Caco-2 (cell line): ENCODE data around the gene PLEKHA5. TPM values are rescaled to one million over a fixed set of nuclear protein-coding genes. Genes with fewer than 3 reads are reported as not detected.

Experiments
- BruUV-seq: library from RNA; stranded (reverse); fragments of 400-500 nt; replicated peaks from 2 replicates; lab custom pipeline; 2021; lab: Mats Ljungman, UMichigan
- CTCF ChIA-PET: fragments of 300-600 bp; sonication (Branson Sonifier 250); formaldehyde crosslinking; loops from one replicate; lab custom pipeline; 2022; ENCODE audit warnings: antibody characterized with exemption; lab: Charles Lee
- POLR2A ChIA-PET: fragments of 300-600 bp; sonication (Branson Sonifier 250); formaldehyde crosslinking; loops from one replicate; lab custom pipeline; 2022; ENCODE audit warnings: antibody characterized with exemption; lab: Charles Lee
- DNase-seq, 2 experiments: peaks; one replicate each; pipeline versions ENCODE4 v3.0.0 to v3.0.0-alpha.2; 2020 to 2022
- H3K27me3 ChIP-seq: replicated peaks from 2 replicates; pipeline ENCODE4 v1.6.0; 2011; ENCODE audit warnings: low read length; ENCODE audit not compliant: control insufficient read depth, insufficient read depth
- H3K36me3 ChIP-seq: 2 replicates; pipeline ENCODE4 v1.5.1; 2011; ENCODE audit warnings: low read length; ENCODE audit not compliant: control insufficient read depth, insufficient read depth
- H3K4me1 ChIP-seq: fragments of 250-450 bp; sonication (Bioruptor Pico); 2 replicates; pipeline ENCODE4 v1.5.1; 2020; ENCODE audit warnings: mild to moderate bottlenecking
- H3K4me3 ChIP-seq: 2 replicates; pipeline ENCODE4 v1.5.1; 2011; ENCODE audit warnings: low read depth, mild to moderate bottlenecking, control low read depth, low read length
- H3K9me3 ChIP-seq: fragments of 250-450 bp; sonication (Bioruptor Pico); 2 replicates; pipeline ENCODE4 v1.5.1; 2020; ENCODE audit warnings: mild to moderate bottlenecking, moderate library complexity
- H3K27ac Mint-ChIP-seq: one replicate; pipeline ENCODE4 v1.8.0; 2022; ENCODE audit warnings: mixed read lengths; ENCODE audit not compliant: unreplicated experiment
- H3K27me3 Mint-ChIP-seq: one replicate; pipeline ENCODE4 v1.8.0; 2022; ENCODE audit warnings: mixed read lengths; ENCODE audit not compliant: insufficient read depth, unreplicated experiment
- H3K36me3 Mint-ChIP-seq: one replicate; pipeline ENCODE4 v1.8.0; 2022; ENCODE audit warnings: mild to moderate bottlenecking, mixed read lengths; ENCODE audit not compliant: insufficient read depth, unreplicated experiment
- H3K4me1 Mint-ChIP-seq: one replicate; pipeline ENCODE4 v1.8.0; 2022; ENCODE audit warnings: low read depth, mixed read lengths; ENCODE audit not compliant: unreplicated experiment
- H3K4me3 Mint-ChIP-seq: one replicate; pipeline ENCODE4 v1.8.0; 2022; ENCODE audit warnings: mild to moderate bottlenecking, moderate library complexity, mixed read lengths; ENCODE audit not compliant: unreplicated experiment
- H3K9me3 Mint-ChIP-seq: one replicate; pipeline ENCODE4 v1.8.0; 2022; ENCODE audit warnings: mixed read lengths; ENCODE audit not compliant: unreplicated experiment
- intact Hi-C: fragments of 100-400 bp; cut with micrococcal nuclease; formaldehyde crosslinking; loops from one replicate; pipeline ENCODE4 v1.10.0; 2022; ENCODE audit not compliant: unreplicated experiment
- total RNA-seq: library from RNA; stranded (reverse); gene quantifications from 2 replicates; pipeline ENCODE4 v1.2.3, GENCODE V29; 2022
- TF ChIP-seq, protein P1 (sequence below), 2 experiments: fragments of 200-600 bp in 1 of 2; IDR thresholded peaks; 1 replicate in 1 of 2; 2 replicates in 1 of 2; pipeline versions ENCODE4 v1.5.1 to v1.8.0; 2011 to 2022; ENCODE audit warnings: antibody characterized with exemption in 1 of 2, control low read depth in 1 of 2, inconsistent platforms in 1 of 2, low read depth in 1 of 2, low read length in 1 of 2, mild to moderate bottlenecking in 1 of 2, moderate library complexity in 1 of 2; ENCODE audit not compliant: insufficient read depth in 1 of 2, severe bottlenecking in 1 of 2, unreplicated experiment in 1 of 2

Gene PLEKHA5
- total RNA-seq, 1 experiment from 2014 or later = 69.1 TPM

DNA sequence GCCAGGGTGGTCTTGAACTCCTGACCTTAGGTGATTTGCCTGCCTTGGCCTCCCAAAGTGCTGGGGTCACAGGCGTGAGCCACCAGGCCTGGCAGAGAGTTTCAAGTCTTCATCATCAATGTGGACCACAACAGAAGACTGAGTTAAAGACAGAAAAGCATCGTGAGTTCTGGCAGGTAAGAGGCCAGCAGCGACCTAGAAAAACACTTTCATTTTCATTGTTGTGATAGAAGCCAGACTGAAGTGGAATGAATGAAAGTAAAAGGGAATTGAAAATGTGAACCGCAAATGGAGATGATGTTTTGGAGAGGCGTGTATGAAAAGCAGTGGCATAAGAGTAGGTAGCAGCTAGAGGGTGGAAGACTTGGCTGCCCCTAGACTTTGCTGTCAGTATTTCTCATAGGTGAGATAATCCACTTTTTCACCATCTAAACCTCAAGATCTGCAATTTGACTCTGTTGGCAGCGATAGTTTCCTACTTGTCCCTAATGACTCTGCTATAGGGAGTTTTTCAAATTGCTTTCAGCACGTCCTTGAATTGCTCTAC is 47.1 kb upstream of the PLEKHA5 start:
- intact Hi-C loops = no loop called here
- Histone ChIP-seq H3K4me1 (no peaks in the 10 kb centered on the region), H3K27me3 (no peaks in the 10 kb centered on the region), H3K36me3 (no peaks in the 10 kb centered on the region), H3K9me3 (peaks cover 10% of the 10 kb centered on the region; the same call in 1 of the 2 replicates), H3K4me3 (no peak overlapping the region)
- Mint-ChIP-seq H3K27me3 (no peaks in the 10 kb centered on the region), H3K4me3 (no peak overlapping the region), H3K4me1 (no peaks in the 10 kb centered on the region), H3K9me3 (peaks cover 13% of the 10 kb centered on the region), H3K27ac (no peak overlapping the region), H3K36me3 (no peaks in the 10 kb centered on the region)
- DNase-seq = no peak
- ChIA-PET POLR2A (no interaction called here), CTCF (no interaction called here)
- TF ChIP-seq, protein P1, sequence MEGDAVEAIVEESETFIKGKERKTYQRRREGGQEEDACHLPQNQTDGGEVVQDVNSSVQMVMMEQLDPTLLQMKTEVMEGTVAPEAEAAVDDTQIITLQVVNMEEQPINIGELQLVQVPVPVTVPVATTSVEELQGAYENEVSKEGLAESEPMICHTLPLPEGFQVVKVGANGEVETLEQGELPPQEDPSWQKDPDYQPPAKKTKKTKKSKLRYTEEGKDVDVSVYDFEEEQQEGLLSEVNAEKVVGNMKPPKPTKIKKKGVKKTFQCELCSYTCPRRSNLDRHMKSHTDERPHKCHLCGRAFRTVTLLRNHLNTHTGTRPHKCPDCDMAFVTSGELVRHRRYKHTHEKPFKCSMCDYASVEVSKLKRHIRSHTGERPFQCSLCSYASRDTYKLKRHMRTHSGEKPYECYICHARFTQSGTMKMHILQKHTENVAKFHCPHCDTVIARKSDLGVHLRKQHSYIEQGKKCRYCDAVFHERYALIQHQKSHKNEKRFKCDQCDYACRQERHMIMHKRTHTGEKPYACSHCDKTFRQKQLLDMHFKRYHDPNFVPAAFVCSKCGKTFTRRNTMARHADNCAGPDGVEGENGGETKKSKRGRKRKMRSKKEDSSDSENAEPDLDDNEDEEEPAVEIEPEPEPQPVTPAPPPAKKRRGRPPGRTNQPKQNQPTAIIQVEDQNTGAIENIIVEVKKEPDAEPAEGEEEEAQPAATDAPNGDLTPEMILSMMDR (IDR thresholded peaks at IDR 0.05; ENCODE audit: insufficient read depth in 1 of 2, low read depth in 1 of 2, low read length in 1 of 2, severe bottlenecking in 1 of 2, unreplicated experiment in 1 of 2) = no peak
- BruUV-seq = no TSS peak

DNA sequence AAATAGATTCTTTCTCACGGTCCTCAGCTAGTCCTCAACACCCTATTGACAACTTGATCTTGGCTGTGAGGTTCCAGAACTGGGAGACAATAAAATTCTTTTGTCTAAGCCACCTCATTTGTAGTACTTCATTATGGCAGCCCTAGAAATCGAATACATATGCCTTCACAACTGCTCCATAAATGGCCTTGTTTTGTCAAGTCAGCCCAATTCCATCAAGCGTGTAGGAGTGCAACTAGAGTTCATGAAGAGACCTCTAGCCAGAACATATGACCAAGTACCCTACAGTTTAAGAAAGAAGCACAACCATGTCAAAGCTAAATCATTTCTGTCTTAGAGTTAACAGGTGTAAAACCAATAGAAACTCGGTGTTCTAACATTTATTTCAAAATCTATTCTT is 45.0 kb upstream of the PLEKHA5 start:
- DNase-seq = no peak
- TF ChIP-seq, protein P1 (IDR thresholded peaks at IDR 0.05; ENCODE audit: insufficient read depth in 1 of 2, low read depth in 1 of 2, low read length in 1 of 2, severe bottlenecking in 1 of 2, unreplicated experiment in 1 of 2) = no peak
- POLR2A ChIA-PET = no interaction called here
- Histone ChIP-seq H3K9me3 (peaks cover 10% of the 10 kb centered on the region; the same call in 1 of the 2 replicates), H3K27me3 (no peaks in the 10 kb centered on the region), H3K4me3 (no peak overlapping the region), H3K36me3 (no peaks in the 10 kb centered on the region), H3K4me1 (no peaks in the 10 kb centered on the region)
- Mint-ChIP-seq H3K4me1 (peaks cover 7% of the 10 kb centered on the region), H3K9me3 (peaks cover 13% of the 10 kb centered on the region), H3K36me3 (no peaks in the 10 kb centered on the region), H3K27me3 (no peaks in the 10 kb centered on the region), H3K27ac (no peak overlapping the region), H3K4me3 (no peak overlapping the region)
- intact Hi-C loops = no loop called here
- BruUV-seq = no TSS peak
- CTCF ChIA-PET = no interaction called here

DNA sequence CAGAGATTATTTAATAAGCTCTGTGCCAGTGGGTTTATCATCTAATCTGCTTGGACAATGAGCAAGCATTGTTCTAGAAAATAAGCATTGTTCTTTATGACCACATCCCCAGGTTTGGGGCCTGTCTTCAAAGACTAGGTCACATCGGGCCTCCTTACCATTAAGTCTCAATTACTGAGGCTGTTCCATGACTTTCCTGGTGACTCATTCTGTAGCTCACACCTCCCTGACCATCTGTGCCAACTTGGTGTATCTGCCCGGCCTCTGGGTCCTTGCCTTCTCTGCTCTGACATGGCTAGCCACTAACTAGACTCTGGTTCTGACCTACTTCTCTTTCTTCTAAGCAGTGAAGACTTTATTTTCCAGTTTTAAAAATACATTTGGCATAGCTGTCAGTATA is 44.4 kb upstream of the PLEKHA5 start:
- Histone ChIP-seq H3K27me3 (no peaks in the 10 kb centered on the region), H3K9me3 (peaks cover 10% of the 10 kb centered on the region; the same call in 1 of the 2 replicates), H3K4me1 (no peaks in the 10 kb centered on the region), H3K4me3 (no peak overlapping the region), H3K36me3 (no peaks in the 10 kb centered on the region)
- peaks cover 7% of the 10 kb centered on the region for H3K4me1 Mint-ChIP-seq
- no peak overlapping the region for H3K4me3 Mint-ChIP-seq
- ChIA-PET CTCF (no interaction called here), POLR2A (no interaction called here)
- TF ChIP-seq, protein P1 (IDR thresholded peaks at IDR 0.05; ENCODE audit: insufficient read depth in 1 of 2, low read depth in 1 of 2, low read length in 1 of 2, severe bottlenecking in 1 of 2, unreplicated experiment in 1 of 2) = no peak
- H3K27ac Mint-ChIP-seq = no peak overlapping the region
- intact Hi-C loops = no loop called here
- peaks cover 13% of the 10 kb centered on the region for H3K9me3 Mint-ChIP-seq
- DNase-seq = no peak
- no peaks in the 10 kb centered on the region for H3K27me3 Mint-ChIP-seq
- H3K36me3 Mint-ChIP-seq = no peaks in the 10 kb centered on the region
- no TSS peak for BruUV-seq
